K562 (cell line): ENCODE data around the gene GNAI2. TPM values are rescaled to one million over a fixed set of nuclear protein-coding genes. Genes with fewer than 3 reads are reported as not detected.

Source experiments
- BDP1 ChIP-seq: IDR thresholded peaks from 3 replicates; pipeline ENCODE4 v1.6.1; 2011; ENCODE audit not compliant: insufficient read length, insufficient read depth
- REST ChIP-seq, 2 experiments: fragments of 450-650 bp; formaldehyde crosslinking in 1 of 2; IDR thresholded peaks; 2 replicates each; pipeline versions ENCODE4 v1.4.0 to v1.6.1; 2014 to 2020; ENCODE audit warnings: mild to moderate bottlenecking in 2 of 2, borderline replicate concordance in 1 of 2, low read depth in 1 of 2
- polyA plus RNA-seq, 8 experiments: library from polyadenylated mRNA; depleted of rRNA in 4 of 8; stranded (reverse) in 5 of 8; unstranded in 3 of 8; fragments of >200 nt; fragmentation: Nextera tagmentation in 2 of 8; fragmentation: Illumina TruSeq in 1 of 8; extraction: Ambion mirVana in 2 of 8; extraction: Trizol in 1 of 8; gene quantifications; 2 replicates each; pipeline versions ENCODE4 v1.2.1 to v1.2.3, GENCODE V29; 2011 to 2014; ENCODE audit warnings: inconsistent platforms in 1 of 8, missing spikeins in 1 of 8
- total RNA-seq, 7 experiments: library from RNA; depleted of rRNA in 6 of 7; stranded (reverse); fragments of >200 nt in 6 of 7; fragmentation: Illumina TruSeq in 2 of 7; extraction: Trizol in 2 of 7; gene quantifications; 2 replicates each; pipeline versions ENCODE4 v1.2.1 to v1.2.3, GENCODE V29; 2011 to 2021; ENCODE audit warnings: low replicate concordance in 1 of 7
- TF ChIP-seq, protein P1 (sequence below): sonication (generic); formaldehyde crosslinking; IDR thresholded peaks from 2 replicates; pipeline ENCODE4 v1.8.1; 2023; ENCODE audit warnings: missing genetic modification reagents, mild to moderate bottlenecking, borderline replicate concordance
- TF ChIP-seq, protein P2 (sequence below): sonication (generic); formaldehyde crosslinking; IDR thresholded peaks from 2 replicates; pipeline ENCODE4 v1.8.1; 2023; ENCODE audit warnings: mild to moderate bottlenecking, missing genetic modification reagents
- TF ChIP-seq, protein P3 (sequence below): fragments of 200-800 bp; sonication (Bioruptor generic); IDR thresholded peaks from 2 replicates; pipeline ENCODE4 v1.6.1; 2017; ENCODE audit warnings: missing genetic modification characterization, missing compliant biosample characterization

The GNAI2 gene
- total and polyA plus RNA-seq, 9 of the 15 experiments (the other 6 are each of a cell fraction or from before 2014, with no cell fraction given): 1.1 to 72.2 (median 42.7) TPM

DNA sequence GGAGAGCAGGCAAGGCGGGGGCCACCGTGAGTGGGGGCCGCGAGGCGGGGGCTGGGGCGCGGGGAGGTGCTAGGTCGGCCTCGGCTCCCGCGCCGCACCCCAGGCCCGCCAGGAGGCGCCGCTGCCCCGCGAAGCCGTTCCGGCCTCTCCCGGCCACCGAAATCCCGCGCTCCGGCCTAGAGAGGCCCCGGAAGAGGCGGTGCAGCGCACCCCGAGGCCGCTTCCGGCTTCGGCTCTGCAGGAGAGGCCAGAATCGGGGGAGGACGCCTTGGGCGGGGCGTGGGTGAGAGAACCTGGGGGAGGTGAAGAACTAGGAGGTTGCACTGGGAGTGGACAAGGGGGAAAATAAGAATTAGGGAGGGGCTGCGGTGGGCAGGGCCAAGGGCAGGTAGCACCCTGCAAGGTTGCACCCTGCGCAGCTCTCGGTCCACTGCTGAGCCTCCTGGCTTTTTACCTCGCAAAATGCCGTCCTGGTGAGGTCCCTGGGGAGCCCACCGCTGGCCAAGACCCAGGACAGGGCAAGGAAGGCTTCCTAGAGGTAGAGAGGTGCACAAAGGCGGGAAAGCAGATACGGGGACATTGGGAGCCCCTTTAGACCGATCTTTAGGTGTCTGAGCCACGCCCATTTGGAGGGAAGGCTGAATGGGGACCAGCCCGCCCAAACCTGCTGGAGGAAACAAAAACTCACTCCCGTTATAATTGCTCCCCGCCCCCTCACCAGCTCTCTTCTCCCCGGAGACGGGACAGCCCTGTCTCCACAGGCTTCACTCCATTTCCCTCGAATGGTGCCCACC, 8.4 kb upstream of the GNAI2 start (continued):
- TF ChIP-seq, protein P1, sequence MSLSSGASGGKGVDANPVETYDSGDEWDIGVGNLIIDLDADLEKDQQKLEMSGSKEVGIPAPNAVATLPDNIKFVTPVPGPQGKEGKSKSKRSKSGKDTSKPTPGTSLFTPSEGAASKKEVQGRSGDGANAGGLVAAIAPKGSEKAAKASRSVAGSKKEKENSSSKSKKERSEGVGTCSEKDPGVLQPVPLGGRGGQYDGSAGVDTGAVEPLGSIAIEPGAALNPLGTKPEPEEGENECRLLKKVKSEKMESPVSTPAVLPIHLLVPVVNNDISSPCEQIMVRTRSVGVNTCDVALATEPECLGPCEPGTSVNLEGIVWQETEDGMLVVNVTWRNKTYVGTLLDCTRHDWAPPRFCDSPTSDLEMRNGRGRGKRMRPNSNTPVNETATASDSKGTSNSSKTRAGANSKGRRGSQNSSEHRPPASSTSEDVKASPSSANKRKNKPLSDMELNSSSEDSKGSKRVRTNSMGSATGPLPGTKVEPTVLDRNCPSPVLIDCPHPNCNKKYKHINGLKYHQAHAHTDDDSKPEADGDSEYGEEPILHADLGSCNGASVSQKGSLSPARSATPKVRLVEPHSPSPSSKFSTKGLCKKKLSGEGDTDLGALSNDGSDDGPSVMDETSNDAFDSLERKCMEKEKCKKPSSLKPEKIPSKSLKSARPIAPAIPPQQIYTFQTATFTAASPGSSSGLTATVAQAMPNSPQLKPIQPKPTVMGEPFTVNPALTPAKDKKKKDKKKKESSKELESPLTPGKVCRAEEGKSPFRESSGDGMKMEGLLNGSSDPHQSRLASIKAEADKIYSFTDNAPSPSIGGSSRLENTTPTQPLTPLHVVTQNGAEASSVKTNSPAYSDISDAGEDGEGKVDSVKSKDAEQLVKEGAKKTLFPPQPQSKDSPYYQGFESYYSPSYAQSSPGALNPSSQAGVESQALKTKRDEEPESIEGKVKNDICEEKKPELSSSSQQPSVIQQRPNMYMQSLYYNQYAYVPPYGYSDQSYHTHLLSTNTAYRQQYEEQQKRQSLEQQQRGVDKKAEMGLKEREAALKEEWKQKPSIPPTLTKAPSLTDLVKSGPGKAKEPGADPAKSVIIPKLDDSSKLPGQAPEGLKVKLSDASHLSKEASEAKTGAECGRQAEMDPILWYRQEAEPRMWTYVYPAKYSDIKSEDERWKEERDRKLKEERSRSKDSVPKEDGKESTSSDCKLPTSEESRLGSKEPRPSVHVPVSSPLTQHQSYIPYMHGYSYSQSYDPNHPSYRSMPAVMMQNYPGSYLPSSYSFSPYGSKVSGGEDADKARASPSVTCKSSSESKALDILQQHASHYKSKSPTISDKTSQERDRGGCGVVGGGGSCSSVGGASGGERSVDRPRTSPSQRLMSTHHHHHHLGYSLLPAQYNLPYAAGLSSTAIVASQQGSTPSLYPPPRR (CRISPR knock-in tag): no peak
- TF ChIP-seq, protein P2, sequence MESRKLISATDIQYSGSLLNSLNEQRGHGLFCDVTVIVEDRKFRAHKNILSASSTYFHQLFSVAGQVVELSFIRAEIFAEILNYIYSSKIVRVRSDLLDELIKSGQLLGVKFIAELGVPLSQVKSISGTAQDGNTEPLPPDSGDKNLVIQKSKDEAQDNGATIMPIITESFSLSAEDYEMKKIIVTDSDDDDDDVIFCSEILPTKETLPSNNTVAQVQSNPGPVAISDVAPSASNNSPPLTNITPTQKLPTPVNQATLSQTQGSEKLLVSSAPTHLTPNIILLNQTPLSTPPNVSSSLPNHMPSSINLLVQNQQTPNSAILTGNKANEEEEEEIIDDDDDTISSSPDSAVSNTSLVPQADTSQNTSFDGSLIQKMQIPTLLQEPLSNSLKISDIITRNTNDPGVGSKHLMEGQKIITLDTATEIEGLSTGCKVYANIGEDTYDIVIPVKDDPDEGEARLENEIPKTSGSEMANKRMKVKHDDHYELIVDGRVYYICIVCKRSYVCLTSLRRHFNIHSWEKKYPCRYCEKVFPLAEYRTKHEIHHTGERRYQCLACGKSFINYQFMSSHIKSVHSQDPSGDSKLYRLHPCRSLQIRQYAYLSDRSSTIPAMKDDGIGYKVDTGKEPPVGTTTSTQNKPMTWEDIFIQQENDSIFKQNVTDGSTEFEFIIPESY (CRISPR knock-in tag): peak; percentile 59
- TF ChIP-seq REST (IDR thresholded peaks at IDR 0.05; ENCODE audit: borderline replicate concordance): peak; percentile 92
- TF ChIP-seq REST (CRISPR knock-in tag; IDR thresholded peaks at IDR 0.05; ENCODE audit: low read depth): no peak
- TF ChIP-seq BDP1: no peak
- TF ChIP-seq, protein P3, sequence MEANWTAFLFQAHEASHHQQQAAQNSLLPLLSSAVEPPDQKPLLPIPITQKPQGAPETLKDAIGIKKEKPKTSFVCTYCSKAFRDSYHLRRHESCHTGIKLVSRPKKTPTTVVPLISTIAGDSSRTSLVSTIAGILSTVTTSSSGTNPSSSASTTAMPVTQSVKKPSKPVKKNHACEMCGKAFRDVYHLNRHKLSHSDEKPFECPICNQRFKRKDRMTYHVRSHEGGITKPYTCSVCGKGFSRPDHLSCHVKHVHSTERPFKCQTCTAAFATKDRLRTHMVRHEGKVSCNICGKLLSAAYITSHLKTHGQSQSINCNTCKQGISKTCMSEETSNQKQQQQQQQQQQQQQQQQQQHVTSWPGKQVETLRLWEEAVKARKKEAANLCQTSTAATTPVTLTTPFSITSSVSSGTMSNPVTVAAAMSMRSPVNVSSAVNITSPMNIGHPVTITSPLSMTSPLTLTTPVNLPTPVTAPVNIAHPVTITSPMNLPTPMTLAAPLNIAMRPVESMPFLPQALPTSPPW: peak; percentile 95
